ENCODE data around the gene CHKB.

- TF ChIP-seq POLR2A (IDR thresholded peaks at IDR 0.05; ENCODE audit: low read length), result no peak
- TF ChIP-seq GATA1 (IDR thresholded peaks at IDR 0.05; ENCODE audit: low read depth, low read length), result no peak
These were observed 5.6 kb downstream of the CHKB start for GRCh38 chr22:50576806-50577696.
